GM12874 (cell line): Measurements from ENCODE around the gene BCAS3.

Experiments
- CTCF ChIP-seq: IDR thresholded peaks from 2 replicates; pipeline ENCODE4 v1.5.1; 2011; ENCODE audit warnings: low read depth, mild to moderate bottlenecking, control low read depth, low read length, moderate library complexity; ENCODE audit not compliant: insufficient read depth

BCAS3 gene

GRCh38 chr17:61200339-61200715, 522.7 kb downstream of the BCAS3 start:
- no peak for TF ChIP-seq CTCF

- TF ChIP-seq CTCF: no peak
These were observed 523.6 kb downstream of the BCAS3 start for GRCh38 chr17:61201211-61201610.

- TF ChIP-seq CTCF: no peak
These were observed 524.9 kb downstream of the BCAS3 start for GRCh38 chr17:61202564-61202963.

- no peak for TF ChIP-seq CTCF
These were observed 526.0 kb downstream of the BCAS3 start for GRCh38 chr17:61203671-61204131.

GRCh38 chr17:61204456-61204855, 526.8 kb downstream of the BCAS3 start:
- no peak for TF ChIP-seq CTCF

GRCh38 chr17:61205401-61205800, 527.8 kb downstream of the BCAS3 start:
- no peak for TF ChIP-seq CTCF

- TF ChIP-seq CTCF: no peak
These were observed 528.3 kb downstream of the BCAS3 start for GRCh38 chr17:61205931-61206330.

- no peak for TF ChIP-seq CTCF
These were observed 529.3 kb downstream of the BCAS3 start for GRCh38 chr17:61206922-61207321.
